Psoas muscle (tissue), 8 donors: ENCODE data around the gene E2F6. TPM values are rescaled to one million over a fixed set of nuclear protein-coding genes. Genes with fewer than 3 reads are reported as not detected.

Experiments used
- ATAC-seq, 4 donors: fragments of 200-7000 bp; cut with Tn5 transposase; one replicate each; pipeline ENCODE4 v1.9.1; 2020; ENCODE audit warnings: moderate library complexity in 3 of 4, mild to moderate bottlenecking in 2 of 4
- DNase-seq, 2 donors: peaks; one replicate each; pipeline ENCODE4 v3.0.0-alpha.2; 2020
- H3K27ac ChIP-seq: fragments of 200-600 bp; one replicate; pipeline ENCODE4 v1.8.0; 2022
- H3K27me3 ChIP-seq, 3 donors: fragments of 200-600 bp in 1 of 3; one replicate each; pipeline versions ENCODE4 v1.6.1 to v1.8.0; 2013 to 2022; ENCODE audit warnings: low read length in 2 of 3, mild to moderate bottlenecking in 2 of 3, moderate library complexity in 1 of 3; ENCODE audit not compliant: insufficient read depth in 3 of 3
- H3K36me3 ChIP-seq, 2 donors: fragments of 200-600 bp in 1 of 2; one replicate each; pipeline versions ENCODE4 v1.6.1 to v1.8.0; 2013 to 2022; ENCODE audit warnings: low read depth in 1 of 2, mild to moderate bottlenecking in 1 of 2, moderate library complexity in 1 of 2; ENCODE audit not compliant: insufficient read depth in 1 of 2
- H3K4me1 ChIP-seq: fragments of 200-600 bp; one replicate; pipeline ENCODE4 v1.8.0; 2022
- H3K4me3 ChIP-seq: fragments of 200-600 bp; one replicate; pipeline ENCODE4 v1.8.0; 2022; ENCODE audit warnings: mild to moderate bottlenecking
- H3K9me3 ChIP-seq: fragments of 200-600 bp; one replicate; pipeline ENCODE4 v1.8.0; 2022
- WGBS, 3 donors: extraction: QIAGEN DNeasy Blood & Tissue Kit; methylation state at CpG; one replicate each; pipeline versions ENCODE4 v1.1.6 to v1.1.7; 2013; 5-methylcytosine and 5-hydroxymethylcytosine counted together
- intact Hi-C, 2 donors: fragments of 100-400 bp; cut with DNase I; formaldehyde crosslinking; loops; one replicate each; pipeline versions ENCODE4 v1.11.0 to v1.14.2; 2022
- polyA plus RNA-seq, 3 donors: library from polyadenylated mRNA; stranded (reverse); fragments of 200-250 nt; gene quantifications; one replicate each; pipeline ENCODE4 v1.2.3, GENCODE V29; 2013
- total RNA-seq, 4 donors: library from RNA; stranded (reverse); fragmentation: NEBNext Ultra II Directional in 2 of 4; extraction: Animal tissue kit (Norgen Biotek cat#: 25700) in 2 of 4; gene quantifications; one replicate each; pipeline versions ENCODE4 v1.2.1 to v1.2.4, GENCODE V29; 2021 to 2023
- TF ChIP-seq, protein P1 (sequence below): fragments of 200-600 bp; IDR thresholded peaks from one replicate; pipeline ENCODE4 v1.8.0; 2022; ENCODE audit warnings: antibody characterized with exemption
- donor health status: healthy with polysubstance abuse.
- donor health status: DM: no; HTN: no; CAD: no; lungs with moderate emphysema.
- donor health status: Bipolar disorder and iron deficiency.
- donor health status: healthy.
- donor health status: DM: yes; HTN: yes; CAD: no.
- donor health status: DM: no; HTN: no; CAD: no.
- donor health status: DM: no; HTN: no; CAD: no.
- donor health status: DM: yes; HTN: yes; CAD: no.

E2F6 gene
- total and polyA plus RNA-seq, 7 donors, result 19.5 to 56.4 (median 31.3) TPM

DNA sequence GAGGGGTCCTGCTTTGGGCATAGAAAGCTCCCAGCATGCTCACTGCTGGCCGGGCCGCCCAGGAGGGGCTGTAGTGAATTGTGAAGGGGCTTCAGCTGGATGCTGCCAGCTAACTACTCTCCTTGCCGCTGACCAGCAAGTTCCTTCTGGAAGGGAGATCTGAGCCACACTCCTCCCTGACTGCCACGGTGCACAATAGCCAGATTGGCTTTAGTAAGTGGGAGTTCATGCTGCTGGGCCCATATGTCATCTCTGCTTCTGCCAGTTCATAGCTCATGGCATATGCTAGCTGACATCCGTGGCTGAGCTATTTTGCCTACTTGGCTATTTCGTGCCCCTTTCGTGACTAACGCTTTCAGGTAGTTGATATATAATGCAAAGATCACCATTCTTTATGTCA is 69.9 kb downstream of the E2F6 start:
- no peak overlapping the region for H3K27ac ChIP-seq
- H3K36me3 ChIP-seq, result no peaks in the 10 kb centered on the region
- H3K9me3 ChIP-seq, result no peaks in the 10 kb centered on the region
- H3K4me3 ChIP-seq, result no peak overlapping the region
- peaks cover 7% of the 10 kb centered on the region for H3K4me1 ChIP-seq
- WGBS, 3 donors, result 77 to 87% (median 81%) methylated on average over 8 of the region's 8 CpGs
- intact Hi-C loops, result no loop called here
- TF ChIP-seq, protein P1, sequence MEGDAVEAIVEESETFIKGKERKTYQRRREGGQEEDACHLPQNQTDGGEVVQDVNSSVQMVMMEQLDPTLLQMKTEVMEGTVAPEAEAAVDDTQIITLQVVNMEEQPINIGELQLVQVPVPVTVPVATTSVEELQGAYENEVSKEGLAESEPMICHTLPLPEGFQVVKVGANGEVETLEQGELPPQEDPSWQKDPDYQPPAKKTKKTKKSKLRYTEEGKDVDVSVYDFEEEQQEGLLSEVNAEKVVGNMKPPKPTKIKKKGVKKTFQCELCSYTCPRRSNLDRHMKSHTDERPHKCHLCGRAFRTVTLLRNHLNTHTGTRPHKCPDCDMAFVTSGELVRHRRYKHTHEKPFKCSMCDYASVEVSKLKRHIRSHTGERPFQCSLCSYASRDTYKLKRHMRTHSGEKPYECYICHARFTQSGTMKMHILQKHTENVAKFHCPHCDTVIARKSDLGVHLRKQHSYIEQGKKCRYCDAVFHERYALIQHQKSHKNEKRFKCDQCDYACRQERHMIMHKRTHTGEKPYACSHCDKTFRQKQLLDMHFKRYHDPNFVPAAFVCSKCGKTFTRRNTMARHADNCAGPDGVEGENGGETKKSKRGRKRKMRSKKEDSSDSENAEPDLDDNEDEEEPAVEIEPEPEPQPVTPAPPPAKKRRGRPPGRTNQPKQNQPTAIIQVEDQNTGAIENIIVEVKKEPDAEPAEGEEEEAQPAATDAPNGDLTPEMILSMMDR, result no peak
- no peak for DNase-seq
- no peak for ATAC-seq
- H3K27me3 ChIP-seq, result no peaks in the 10 kb centered on the region

DNA sequence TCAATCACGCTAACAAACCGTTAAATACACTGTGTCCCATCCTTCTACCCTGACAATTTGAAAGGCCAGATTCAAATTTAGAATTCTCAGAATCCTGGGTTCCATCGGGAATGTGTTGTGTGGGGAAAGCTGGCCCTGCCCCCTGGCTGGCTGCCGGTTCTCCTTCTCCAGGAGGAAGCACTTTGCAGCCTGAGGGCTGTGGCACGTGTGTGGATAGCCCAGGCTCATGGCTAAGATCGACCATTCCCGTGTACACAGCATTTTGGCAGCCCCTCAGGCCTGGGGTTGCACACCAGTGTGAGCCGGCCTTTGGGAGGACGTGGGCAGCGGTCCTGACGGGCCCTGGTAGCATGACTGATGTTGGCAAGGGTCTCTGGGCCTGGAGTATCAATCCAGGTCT is 70.6 kb downstream of the E2F6 start:
- no peaks in the 10 kb centered on the region for H3K27me3 ChIP-seq
- TF ChIP-seq, protein P1, result no peak
- ATAC-seq, result no peak
- H3K27ac ChIP-seq, result no peak overlapping the region
- WGBS, 3 donors, result 42 to 57% (median 43%) methylated on average over 11 of the region's 11 CpGs
- no peak overlapping the region for H3K4me3 ChIP-seq
- peaks cover 7% of the 10 kb centered on the region for H3K4me1 ChIP-seq
- intact Hi-C loops, result no loop called here
- H3K36me3 ChIP-seq, result no peaks in the 10 kb centered on the region
- no peaks in the 10 kb centered on the region for H3K9me3 ChIP-seq
- DNase-seq, result no peak

Other genes with a start within 250 kb of the E2F6 start
- gene ROCK2, start 121.5 kb downstream of the E2F6 start, total RNA-seq, result 10 to 100 TPM; 59.9 to 80.1 (median 62.4) TPM
- 10 to 100 TPM; 12.1 to 84.4 (median 25.8) TPM for gene ROCK2, start 121.5 kb downstream of the E2F6 start, polyA plus RNA-seq
- gene GREB1, start 67.9 kb upstream of the E2F6 start, total RNA-seq, result 10 to 100 TPM in 2 of 4 donors, 1 to 10 TPM in 2; 1.7 to 17.5 (median 11.4) TPM
- 1 to 10 TPM; 1.3 to 3.2 (median 2.1) TPM for gene GREB1, start 67.9 kb upstream of the E2F6 start, polyA plus RNA-seq
- under 1 TPM in 3 of 4 donors, not detected in 1; 0.18 to 0.36 (median 0.22) TPM for gene NTSR2, start 204.0 kb upstream of the E2F6 start, total RNA-seq
- gene NTSR2, start 204.0 kb upstream of the E2F6 start, polyA plus RNA-seq, result under 1 TPM; 0.35 to 0.97 (median 0.82) TPM